GM23248 (cell line): ENCODE measurements around the gene IRF4.

Experiments
- EZH2 ChIP-seq: fragments of 200-600 bp; sonication (generic); IDR thresholded peaks from 2 replicates; pipeline ENCODE4 v1.6.1; 2018; ENCODE audit warnings: antibody characterized with exemption, mild to moderate bottlenecking; ENCODE audit not compliant: insufficient read depth, poor library complexity, severe bottlenecking
- EZH2phosphoT487 ChIP-seq: fragments of 200-600 bp; sonication (generic); IDR thresholded peaks from 2 replicates; pipeline ENCODE4 v1.6.1; 2018; ENCODE audit warnings: antibody characterized with exemption, moderate library complexity, mild to moderate bottlenecking, low read depth; ENCODE audit not compliant: insufficient read depth

GRCh38 chr6:439641-440167 lies 48.2 kb downstream of the IRF4 start:
- no peak for TF ChIP-seq EZH2
- no peak for TF ChIP-seq EZH2phosphoT487
